HG02970 (cell line): Measurements from ENCODE around the gene PTPRG.

Experiments
- ATAC-seq: cut with Tn5 transposase; IDR thresholded peaks from one replicate; pipeline ENCODE4 v1.9.1; 2021; ENCODE audit warnings: mild to moderate bottlenecking, moderate library complexity, moderate number of reproducible peaks; ENCODE audit not compliant: unreplicated experiment, low FRiP score

PTPRG gene

DNA sequence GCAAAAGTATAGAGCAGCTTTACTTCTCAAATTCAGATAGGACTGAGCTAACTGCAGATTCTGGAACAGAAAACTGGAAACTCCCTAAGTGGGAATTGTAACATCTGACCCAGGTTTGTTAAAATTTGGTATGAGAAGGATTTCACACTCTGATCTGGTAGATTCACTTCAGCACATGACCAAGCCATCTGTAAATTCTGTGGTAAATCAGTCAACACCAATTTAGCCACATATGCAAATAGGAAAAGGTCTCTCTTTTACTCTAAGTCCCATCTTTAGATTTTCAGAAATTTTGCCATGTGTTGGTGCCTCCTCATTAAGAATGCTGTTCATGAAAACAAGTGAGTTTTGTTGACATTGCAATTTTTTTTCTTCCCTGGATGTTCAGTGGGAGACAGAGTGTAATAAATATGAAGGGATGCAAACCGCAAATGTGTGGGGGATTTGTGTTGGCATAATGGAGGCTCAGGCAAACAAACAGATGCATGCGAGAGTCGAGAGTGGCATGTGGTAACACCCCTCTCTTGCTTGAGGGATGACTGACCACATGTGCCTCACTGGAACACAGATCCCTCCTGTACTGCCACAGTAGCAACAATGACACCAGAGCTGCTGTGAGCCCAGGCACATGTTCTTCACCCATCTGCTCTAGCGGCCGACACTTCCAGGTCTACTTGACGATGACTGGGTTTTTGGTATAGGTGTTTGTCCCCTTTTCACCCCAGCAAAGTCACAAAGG, 665.4 kb downstream of the PTPRG start:
- no peak for ATAC-seq

DNA sequence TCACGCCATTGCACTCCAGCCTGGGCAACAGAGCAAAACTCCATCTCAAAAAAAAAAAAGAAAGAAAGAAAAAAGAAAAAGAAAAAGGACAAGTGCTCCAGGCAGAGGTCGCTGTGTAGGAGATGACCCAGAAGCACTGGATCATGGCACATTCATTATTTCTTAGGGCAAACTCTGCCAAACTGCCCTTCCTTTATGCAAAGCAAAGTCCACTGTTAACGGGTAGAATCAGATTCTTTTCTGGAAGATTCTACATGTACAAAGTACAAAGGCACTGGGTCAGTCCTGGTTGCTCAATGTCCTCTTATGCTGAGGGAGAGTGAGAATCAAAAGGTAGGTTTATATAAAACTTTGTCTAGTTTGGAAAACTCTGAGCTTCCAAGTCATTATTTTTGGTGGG, 667.1 kb downstream of the PTPRG start:
- no peak for ATAC-seq

DNA sequence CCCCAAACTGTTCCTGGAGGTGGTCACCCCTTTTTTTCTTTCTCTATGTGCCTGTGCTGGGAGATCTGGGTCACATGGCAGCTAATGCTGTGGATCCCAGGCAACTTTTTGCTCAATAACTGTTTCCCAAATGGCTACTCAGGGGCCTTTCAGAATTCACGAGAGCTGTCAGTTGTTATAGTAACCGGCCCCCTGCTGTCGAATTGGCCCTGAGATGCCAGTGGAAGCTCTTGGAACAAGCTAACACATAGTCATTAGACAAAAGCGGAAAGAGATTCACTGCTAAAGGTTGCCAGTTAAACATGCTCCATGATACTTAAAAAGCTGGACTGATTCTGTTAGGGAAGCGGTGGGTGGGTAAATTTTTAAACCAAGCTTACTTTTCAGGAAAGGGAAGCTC, 667.8 kb downstream of the PTPRG start:
- no peak for ATAC-seq

DNA sequence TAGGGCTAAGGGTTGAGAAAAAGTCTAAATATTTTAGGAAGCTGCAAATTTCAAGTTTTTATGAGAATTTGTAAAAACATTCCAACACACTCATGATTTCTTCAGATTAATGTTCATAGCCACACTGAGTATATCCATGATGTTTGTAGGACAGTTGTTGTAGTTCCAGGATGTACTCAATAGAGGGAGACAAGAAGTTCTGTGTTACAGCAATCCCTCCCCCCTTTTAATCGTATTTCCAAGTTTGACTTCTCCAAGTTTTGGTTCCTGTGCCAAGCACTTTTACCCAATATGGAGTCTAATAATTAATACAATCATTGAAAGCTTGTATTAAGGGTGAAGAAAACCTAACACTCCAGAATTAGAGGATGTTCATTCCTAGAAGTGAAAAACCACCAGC, 668.5 kb downstream of the PTPRG start:
- no peak for ATAC-seq

DNA sequence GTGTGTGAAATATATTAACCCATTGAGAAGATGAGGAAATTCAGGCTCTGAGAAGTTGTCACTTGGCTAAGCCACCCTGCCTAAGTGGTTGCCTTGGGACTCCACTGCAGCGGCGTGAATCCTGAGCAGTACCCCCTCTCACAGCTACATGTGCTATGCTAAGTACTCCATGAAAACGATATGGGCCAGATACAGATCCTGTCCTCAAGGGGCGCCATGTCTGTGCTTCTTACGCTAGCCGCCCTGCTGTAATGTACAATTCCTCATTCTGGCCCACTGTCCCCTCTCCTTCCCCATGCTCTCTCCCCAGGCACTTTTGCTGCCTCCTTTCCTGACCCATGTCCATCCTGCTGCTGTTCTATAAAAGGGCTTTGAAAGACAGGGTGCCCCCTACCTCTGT, 671.7 kb downstream of the PTPRG start:
- no peak for ATAC-seq

DNA sequence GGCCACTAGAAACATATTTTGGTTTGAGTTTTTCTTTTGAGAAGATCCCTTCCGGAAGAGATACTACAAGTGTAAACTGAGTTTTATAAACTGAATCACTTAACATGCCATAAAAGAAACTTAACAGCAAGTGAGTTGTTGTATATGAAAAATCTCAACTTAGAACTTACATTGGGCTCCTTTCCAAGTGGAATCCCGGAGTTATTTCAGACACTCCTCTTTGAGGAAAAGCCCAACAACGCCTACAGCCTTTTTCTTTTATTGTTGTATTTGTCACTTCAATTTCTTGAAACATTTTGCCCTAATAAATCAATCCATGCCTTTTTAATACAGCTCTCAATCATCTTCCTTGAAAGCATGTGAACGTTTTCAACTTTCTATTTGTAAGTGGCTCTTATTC, 674.6 kb downstream of the PTPRG start:
- ATAC-seq = no peak

DNA sequence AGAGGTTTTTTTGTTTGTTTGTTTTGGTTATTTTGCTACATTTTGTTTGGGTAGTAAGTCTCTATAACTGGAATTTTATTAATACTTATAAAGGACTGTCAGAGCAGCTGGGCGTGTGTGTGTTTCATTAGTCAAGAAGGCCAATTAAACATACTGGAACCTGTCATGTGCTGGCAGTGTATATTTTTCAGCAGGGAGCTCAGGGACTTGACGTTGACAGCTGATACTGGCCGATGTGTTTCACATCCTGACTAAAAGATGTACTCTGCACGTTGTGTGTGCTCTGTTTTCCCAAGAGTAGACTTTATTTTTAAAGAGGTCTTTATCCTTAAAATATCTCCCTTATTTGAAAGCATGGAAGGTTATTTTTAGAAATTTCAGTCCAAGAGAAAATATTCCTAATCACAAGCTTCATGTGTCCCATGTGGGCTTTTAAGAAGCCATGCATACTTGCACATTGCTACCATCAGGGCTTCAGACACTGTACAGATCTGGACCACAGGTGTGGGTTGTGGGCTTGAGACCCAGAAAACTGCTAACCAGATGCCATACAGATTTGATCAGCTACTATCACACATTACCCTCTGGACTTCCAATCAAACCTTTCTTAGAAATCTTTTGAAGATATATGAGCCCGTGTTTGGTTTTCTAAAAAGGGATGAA, 676.0 kb downstream of the PTPRG start:
- ATAC-seq = no peak

DNA sequence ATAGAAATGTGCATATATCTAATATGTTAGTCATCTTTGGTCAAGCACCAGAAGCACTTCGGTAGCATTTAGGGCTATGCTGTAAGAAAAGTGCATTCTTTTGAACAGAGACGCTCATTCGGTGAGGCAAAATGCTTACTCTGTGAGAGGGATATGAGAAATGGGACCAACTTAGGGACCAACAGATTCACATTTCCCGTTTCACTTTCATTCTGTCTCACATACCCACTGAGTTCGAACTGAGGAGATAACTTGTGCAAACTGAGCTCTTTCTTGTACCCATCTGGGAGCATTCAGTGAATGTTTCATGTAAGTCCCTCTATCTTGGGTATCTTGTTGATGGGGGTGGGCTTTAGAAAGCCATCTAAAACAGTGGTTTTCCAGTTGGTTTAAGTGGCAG, 676.6 kb downstream of the PTPRG start:
- ATAC-seq = no peak

DNA sequence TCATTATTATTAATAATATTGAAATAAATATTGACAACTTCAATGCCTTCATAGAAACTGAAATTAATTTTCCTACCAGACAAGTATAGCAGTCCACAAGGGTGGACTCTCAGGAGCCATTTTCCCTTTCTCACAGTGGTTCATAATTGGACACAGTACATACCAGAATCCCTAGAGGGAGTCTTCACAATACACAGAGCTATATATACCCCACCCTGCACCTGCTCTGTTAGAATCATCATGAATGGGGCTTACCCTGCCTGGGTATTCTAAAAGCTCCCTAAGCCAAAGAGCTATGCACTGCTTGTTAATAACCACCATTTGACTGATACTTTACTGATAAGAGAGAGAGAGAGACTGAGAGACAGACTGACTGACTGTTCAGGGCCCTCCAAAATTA, 677.1 kb downstream of the PTPRG start:
- ATAC-seq = no peak

DNA sequence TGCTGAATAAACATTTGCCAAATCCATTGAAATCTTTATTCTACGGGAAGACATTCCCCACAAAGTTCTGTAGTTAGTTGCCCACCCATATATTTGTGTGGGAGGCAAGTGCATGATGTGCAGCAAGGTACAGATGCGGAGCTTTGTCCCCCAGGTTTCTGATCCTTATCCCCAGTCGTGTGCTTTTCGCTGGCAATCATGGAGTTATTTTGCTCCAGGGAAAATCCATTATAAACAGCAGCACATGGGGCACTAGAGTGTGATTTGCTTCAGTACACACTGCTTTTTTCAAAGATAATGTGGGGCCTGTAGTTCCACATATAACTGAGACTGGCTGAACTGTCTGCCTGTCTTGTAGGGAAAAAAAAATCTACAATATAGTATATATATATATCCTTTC, 679.9 kb downstream of the PTPRG start:
- ATAC-seq = no peak

DNA sequence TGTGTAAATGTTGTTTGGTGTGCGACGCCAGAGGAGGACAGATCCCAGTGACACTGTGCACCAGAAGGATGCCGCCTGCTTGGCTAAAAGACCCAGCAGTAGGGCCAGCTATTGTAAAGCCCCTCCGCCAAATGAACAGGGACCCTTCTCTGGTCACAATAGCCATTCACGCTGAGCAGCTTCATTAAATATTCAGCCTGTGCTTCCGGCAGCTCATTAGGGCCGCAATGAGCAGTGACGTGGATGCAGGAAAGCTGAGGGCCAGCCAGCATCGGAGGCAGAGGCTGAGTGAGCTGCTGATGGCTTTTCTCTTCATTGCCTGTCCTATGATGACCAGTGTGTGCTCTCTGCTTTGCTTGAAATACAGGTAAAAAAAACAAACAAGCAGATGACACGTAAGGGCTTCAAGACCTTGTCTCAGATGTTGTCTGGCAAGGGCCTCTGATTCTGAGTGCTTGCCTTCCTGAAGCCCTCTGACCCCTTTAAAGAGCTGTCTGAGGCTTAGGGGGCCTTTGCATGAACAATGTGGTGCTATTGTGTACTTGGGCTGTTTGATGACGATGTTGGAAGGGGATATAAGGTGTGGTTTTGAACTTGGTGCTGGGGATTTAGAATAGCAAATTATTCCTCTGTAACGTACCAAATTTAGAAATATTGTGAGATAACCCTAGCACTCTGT, 681.6 kb downstream of the PTPRG start:
- ATAC-seq = no peak

DNA sequence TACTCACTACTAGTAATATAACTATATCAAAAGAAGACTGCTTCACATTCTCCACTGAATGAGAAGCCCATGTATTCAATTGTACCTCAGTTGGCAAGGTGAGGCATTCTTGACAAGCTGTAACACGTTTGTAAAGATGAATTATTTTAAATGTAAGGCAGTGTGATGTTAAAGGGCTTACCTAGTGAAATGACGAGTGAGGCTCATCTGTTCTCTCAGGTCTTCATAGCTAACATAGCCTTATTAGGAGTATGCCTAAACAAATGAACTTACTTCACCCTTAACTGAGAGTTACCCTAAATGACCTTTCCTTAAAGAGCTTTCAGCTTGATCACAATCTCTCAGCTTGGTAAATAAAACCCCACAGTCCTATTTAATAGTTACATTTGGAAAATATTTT, 684.7 kb downstream of the PTPRG start:
- ATAC-seq = no peak

DNA sequence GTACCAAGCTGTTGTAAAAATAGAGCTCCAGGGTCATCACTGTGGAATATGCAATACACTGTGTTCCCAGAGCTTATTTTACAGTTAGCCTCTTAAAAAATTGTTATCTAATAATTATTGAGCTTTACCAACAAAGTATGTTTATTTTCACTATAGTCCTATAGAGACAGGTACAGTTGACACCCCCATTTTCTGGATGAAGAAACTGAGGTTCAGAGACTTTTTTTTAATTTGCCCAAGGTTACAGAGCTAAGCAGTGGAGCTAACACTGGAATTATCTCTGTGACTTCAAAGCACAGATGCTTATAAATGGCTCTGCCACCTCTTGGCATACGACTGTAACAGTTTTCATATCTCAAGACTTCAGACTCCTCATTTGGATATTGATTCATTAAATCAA, 685.6 kb downstream of the PTPRG start:
- no peak for ATAC-seq

DNA sequence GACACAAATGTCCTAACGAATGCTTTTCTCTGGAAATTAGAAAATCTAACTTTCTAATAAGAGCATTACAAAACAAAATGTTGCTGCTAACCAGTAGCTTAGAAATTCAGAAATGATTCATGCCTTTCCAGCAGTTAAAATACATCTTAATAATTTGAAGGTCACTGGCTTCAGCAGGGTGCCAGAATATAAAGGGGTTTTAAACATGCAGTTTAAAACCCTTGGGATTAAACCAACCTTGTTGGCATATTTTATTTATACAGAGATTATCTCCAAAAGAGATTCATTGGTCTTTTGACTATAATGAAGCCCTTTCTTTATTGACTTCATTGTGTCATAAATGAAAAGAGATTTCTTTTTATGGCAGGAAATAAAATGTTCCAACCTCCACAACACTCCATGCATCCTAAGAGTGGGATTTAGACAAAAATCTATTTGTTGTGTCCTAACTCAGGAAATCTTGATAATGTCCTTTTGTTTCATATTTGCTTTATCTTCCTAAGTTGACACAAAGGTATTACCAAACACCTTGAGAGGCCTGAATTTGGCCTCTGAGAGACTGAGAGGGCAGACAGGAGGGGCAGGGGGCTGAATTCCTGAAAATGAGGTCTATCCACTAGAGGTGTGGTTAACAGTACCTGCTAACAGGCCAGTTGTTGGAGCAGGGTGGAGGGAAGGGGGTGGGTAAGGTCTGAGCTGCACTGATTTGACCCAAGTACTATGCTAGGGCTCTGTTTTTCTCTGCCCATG, 687.5 kb downstream of the PTPRG start:
- ATAC-seq = no peak

DNA sequence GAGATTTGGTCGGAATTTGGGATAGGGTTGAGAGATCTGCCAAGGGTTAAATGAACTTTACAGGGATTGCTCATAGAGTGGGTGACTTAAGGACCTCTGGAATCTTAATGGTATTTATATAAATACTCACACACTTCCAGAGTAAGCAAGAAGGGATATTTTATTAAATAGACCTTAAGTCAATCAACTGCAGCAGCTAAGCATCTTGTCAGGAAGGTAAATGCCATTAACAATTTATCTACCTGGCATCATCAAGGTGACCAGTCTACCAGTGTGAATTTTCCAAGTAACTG, 688.1 kb downstream of the PTPRG start:
- no peak for ATAC-seq

DNA sequence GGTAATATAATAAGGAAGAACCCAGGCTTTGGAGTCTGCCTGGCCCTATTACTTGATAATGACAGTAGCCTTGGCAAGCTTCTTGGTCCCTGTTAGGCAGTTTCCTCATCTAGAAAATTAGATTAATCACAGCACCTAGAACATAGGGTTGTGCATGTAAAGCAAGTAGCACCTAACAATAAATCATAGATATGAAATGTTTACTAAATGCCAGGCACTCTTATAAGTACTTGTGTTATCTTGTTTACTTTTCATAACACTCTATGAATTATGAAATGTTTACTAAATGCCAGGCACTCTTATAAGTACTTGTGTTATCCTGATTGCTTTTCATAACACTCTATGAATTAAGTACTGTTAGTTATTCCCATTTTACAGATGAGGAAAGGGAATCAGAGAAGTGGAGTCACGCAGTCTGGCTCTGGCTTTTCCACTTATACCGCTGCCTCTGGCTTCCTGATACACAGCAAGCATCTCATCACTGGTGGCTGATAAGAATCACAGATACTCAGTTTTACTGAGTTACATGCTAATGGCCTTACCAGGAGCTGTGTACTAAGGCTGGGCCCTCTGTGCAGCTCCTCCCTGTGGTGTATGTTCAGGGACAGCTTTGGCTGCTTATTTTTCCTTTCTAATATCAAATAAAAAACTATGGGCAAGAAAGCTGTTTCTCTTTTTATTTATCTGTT, 688.6 kb downstream of the PTPRG start:
- no peak for ATAC-seq

DNA sequence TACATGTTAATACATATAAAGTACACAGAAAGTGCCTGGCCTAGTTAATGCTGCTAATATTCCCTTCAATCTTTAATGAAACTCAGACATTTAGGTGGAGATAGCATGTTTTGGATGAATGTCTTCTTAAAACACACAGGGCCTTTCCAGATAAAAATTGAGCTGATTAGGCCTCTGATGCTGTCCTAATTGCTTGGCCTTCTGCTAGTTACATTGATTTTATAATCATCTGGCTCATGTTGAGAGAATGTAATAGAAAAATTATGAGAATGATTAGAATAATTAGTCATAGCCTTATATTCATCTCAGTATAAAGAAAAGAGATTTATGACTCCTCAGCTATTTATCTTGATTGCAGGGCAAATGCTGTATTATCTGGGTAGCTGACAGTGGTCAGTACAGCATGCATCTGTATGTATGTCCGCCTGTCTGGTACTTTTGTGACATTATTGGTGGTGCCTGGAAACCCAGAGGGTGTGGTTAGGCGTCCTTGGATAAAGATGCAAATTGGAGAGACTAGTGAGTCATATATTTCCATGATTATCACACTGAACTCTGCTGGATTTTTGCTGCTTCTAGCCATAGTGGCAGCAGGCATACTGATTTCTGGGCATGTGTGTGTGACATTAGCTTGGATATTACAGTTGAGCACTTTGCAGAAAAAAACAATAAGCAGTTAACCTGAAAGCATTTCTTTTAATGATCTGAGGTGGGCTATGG, 691.2 kb downstream of the PTPRG start:
- no peak for ATAC-seq

DNA sequence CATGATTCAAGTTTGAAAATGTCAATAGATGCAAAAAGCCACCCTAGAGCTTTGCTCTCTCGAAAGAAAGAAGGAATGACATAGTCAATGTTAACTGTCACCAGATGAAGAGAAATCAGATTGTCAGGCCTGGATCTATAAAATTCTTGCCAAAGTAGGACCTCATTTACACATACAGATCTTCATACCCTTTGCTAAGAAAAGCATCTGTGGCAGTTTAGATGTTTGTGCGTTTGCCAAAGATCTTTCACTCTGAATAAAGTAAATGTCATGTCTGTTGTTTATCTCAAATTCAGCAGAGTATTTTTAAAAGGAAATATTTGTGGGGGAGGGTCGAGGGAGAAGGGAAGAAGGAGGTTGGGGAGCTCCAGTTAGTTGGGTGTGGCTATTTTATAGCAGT, 692.6 kb downstream of the PTPRG start:
- ATAC-seq = no peak

DNA sequence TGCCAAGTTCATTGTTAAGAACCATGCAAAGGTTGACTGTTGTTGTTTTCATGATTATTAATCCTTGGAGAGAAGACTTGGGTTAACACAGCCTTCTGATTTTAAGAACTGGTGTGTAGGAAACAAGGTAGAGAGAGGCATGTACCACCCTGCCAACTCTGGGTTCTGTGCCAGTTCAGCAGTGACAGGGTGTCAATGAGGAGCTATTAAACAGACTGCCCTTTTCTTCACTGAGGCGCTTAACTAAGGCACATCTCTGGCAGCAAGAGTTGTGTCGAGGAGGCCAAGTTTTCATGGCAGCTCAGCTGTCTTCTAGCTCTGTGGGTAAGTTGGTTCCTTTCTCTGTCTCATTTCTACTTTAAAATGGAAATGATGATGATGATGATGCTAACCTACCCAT, 694.4 kb downstream of the PTPRG start:
- ATAC-seq = no peak

DNA sequence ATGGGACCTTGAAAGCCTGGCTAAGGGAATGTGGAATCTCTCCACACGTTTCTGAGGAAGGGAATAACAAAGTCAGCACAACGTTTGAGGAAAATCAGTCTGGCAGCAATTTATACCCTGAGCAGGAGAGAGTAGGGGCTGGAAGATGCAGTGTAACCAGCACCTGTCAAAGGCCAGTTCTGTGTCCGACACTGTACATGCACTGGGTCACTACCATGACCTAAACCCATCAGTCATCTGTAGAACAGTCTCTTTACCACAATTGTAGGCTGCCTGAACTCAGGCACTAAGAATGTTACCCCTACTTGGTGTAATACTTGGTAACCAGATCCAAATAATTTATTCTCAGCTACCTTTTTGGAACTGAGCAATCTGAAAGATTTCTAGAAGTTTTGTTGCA, 698.6 kb downstream of the PTPRG start:
- no peak for ATAC-seq
